Hippocampal formation (tissue), 2 donors: Measurements from ENCODE around the gene EPB41L4A.

Experiments used
- DNase-seq, 2 donors: peaks; one replicate each; lab custom pipeline; 2025; lab: John Stamatoyannopoulos, UW

Gene EPB41L4A

GRCh38 chr5:112113565-112113964 lies 305.5 kb downstream of the EPB41L4A start:
- DNase-seq: no peak
